ENCODE results near the gene TMC6. TPM values are rescaled to one million over a fixed set of nuclear protein-coding genes. Genes with fewer than 3 reads are reported as not detected.
A peak's percentile ranks its signal among the peaks of the same experiment; 100 is the strongest.

The TMC6 gene
- total and polyA plus RNA-seq, 2 of the 13 experiments (the other 11 are each of a cell fraction or from before 2014, with no cell fraction given) = 48.4 to 99.1 TPM

- ATAC-seq (no peak), FAIRE-seq (peak; percentile 23), DNase-seq (ENCODE audit: low spot score) (no peak)
- 39% methylated on average over 4 of the region's 4 CpGs for WGBS (ENCODE audit: low lambda C conversion rate)
- intact Hi-C loops (cut with micrococcal nuclease; ENCODE audit: unreplicated experiment) (loop anchor here (5.0 kb wide), 1 partner anchor 38 kb away; the partner anchor contains the start of gene SYNGR2), in situ Hi-C loops (cut with HindIII; ENCODE audit: extremely low pct_ligation_motif_present, low pct_unique_long_range_greater_than_20kb) (no loop called here)
- peaks cover 13 to 18% of the 10 kb centered on the region in 2 experiments; a peak in 4 of 5 replicates for H3K36me3 ChIP-seq (replicated peaks in 1 of 2; ENCODE audit: control insufficient read depth in 1 of 2, insufficient read depth in 2 of 2, low read length in 2 of 2)
- H3K4me1 ChIP-seq (ENCODE audit: insufficient read depth, low read length) = peaks cover 63% of the 10 kb centered on the region
- H3K79me2 ChIP-seq (ENCODE audit: insufficient read depth, low read length) = peaks cover 17% of the 10 kb centered on the region
- H3K27ac ChIP-seq (ENCODE audit: extremely low read length, insufficient read depth, low read length) = peak overlapping the region; percentile 51
- H4K20me1 ChIP-seq (ENCODE audit: insufficient read depth, low read length) = peaks cover 3% of the 10 kb centered on the region; the same call in 1 of the 2 replicates
- H3K9ac ChIP-seq (ENCODE audit: insufficient read depth, low read depth, low read length) = 0 out of 2 replicates have a peak overlapping the region, but pooled peaks have one; percentile 4
- H3K27me3 ChIP-seq (ENCODE audit: control insufficient read depth in 1 of 2, insufficient read depth in 2 of 2, low read length in 2 of 2) = no peaks in the 10 kb centered on the region
- peak overlapping the region; percentile 2 to 95 (median 67); a peak in 3 of 6 replicates for H3K4me3 ChIP-seq (replicated peaks in 1 of 3; ENCODE audit: insufficient read depth in 1 of 3, low read depth in 2 of 3, low read length in 3 of 3)
- no TSS peak for BruUV-seq (replicated peaks)
- no peaks in the 10 kb centered on the region for H3K9me3 ChIP-seq (ENCODE audit: low read length)
- no peak overlapping the region for H2AFZ ChIP-seq (ENCODE audit: low read length)
- POLR2A ChIA-PET = interaction anchor here (0.8 to 4.4 kb wide), 6 partner anchors 9 to 58 kb away, joined by 3 to 57 read pairs (median 10); partner anchors contain the start of genes AFMID and TK1
- CTCF ChIA-PET (ENCODE audit: low intra/inter-chr PET ratio, low total read pairs) = no interaction called here
- peak overlapping the region; percentile 90 for H3K4me2 ChIP-seq (ENCODE audit: low read depth, low read length)
- TF ChIP-seq, protein P1, sequence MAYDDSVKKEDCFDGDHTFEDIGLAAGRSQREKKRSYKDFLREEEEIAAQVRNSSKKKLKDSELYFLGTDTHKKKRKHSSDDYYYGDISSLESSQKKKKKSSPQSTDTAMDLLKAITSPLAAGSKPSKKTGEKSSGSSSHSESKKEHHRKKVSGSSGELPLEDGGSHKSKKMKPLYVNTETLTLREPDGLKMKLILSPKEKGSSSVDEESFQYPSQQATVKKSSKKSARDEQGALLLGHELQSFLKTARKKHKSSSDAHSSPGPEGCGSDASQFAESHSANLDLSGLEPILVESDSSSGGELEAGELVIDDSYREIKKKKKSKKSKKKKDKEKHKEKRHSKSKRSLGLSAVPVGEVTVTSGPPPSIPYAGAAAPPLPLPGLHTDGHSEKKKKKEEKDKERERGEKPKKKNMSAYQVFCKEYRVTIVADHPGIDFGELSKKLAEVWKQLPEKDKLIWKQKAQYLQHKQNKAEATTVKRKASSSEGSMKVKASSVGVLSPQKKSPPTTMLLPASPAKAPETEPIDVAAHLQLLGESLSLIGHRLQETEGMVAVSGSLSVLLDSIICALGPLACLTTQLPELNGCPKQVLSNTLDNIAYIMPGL (CRISPR knock-in tag; IDR thresholded peaks at IDR 0.05; ENCODE audit: borderline replicate concordance in 1 of 2, low read depth in 1 of 2) = no peak
- TF ChIP-seq DPF2 (CRISPR knock-in tag; IDR thresholded peaks at IDR 0.05; ENCODE audit: borderline replicate concordance, low read depth) (0 out of 2 replicates have a peak, but pooled peaks have one; percentile 21), NCOR1 (IDR thresholded peaks at IDR 0.05; ENCODE audit: borderline replicate concordance, low read length) (0 out of 2 replicates have a peak, but pooled peaks have one; percentile 14), ZNF101 (CRISPR knock-in tag; IDR thresholded peaks at IDR 0.05; ENCODE audit: borderline replicate concordance, low read depth) (no peak), DRAP1 (CRISPR knock-in tag; IDR thresholded peaks at IDR 0.05) (no peak), CBX1 (IDR thresholded peaks at IDR 0.05; ENCODE audit: low read depth) (no peak), ADNP (CRISPR knock-in tag; IDR thresholded peaks at IDR 0.05) (peak; percentile 82), CHD4 (IDR thresholded peaks at IDR 0.05; ENCODE audit: borderline replicate concordance, low read length) (peak; percentile 98), ZFP82 (CRISPR knock-in tag; IDR thresholded peaks at IDR 0.05; ENCODE audit: borderline replicate concordance) (no peak), RFX1 (IDR thresholded peaks at IDR 0.05) (no peak)
- TF ChIP-seq, protein P2, sequence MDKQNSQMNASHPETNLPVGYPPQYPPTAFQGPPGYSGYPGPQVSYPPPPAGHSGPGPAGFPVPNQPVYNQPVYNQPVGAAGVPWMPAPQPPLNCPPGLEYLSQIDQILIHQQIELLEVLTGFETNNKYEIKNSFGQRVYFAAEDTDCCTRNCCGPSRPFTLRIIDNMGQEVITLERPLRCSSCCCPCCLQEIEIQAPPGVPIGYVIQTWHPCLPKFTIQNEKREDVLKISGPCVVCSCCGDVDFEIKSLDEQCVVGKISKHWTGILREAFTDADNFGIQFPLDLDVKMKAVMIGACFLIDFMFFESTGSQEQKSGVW (CRISPR knock-in tag; IDR thresholded peaks at IDR 0.05; ENCODE audit: borderline replicate concordance) = no peak
- TF ChIP-seq, protein P3, sequence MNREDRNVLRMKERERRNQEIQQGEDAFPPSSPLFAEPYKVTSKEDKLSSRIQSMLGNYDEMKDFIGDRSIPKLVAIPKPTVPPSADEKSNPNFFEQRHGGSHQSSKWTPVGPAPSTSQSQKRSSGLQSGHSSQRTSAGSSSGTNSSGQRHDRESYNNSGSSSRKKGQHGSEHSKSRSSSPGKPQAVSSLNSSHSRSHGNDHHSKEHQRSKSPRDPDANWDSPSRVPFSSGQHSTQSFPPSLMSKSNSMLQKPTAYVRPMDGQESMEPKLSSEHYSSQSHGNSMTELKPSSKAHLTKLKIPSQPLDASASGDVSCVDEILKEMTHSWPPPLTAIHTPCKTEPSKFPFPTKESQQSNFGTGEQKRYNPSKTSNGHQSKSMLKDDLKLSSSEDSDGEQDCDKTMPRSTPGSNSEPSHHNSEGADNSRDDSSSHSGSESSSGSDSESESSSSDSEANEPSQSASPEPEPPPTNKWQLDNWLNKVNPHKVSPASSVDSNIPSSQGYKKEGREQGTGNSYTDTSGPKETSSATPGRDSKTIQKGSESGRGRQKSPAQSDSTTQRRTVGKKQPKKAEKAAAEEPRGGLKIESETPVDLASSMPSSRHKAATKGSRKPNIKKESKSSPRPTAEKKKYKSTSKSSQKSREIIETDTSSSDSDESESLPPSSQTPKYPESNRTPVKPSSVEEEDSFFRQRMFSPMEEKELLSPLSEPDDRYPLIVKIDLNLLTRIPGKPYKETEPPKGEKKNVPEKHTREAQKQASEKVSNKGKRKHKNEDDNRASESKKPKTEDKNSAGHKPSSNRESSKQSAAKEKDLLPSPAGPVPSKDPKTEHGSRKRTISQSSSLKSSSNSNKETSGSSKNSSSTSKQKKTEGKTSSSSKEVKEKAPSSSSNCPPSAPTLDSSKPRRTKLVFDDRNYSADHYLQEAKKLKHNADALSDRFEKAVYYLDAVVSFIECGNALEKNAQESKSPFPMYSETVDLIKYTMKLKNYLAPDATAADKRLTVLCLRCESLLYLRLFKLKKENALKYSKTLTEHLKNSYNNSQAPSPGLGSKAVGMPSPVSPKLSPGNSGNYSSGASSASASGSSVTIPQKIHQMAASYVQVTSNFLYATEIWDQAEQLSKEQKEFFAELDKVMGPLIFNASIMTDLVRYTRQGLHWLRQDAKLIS (CRISPR knock-in tag; IDR thresholded peaks at IDR 0.05) = no peak
- TF ChIP-seq, protein P4, sequence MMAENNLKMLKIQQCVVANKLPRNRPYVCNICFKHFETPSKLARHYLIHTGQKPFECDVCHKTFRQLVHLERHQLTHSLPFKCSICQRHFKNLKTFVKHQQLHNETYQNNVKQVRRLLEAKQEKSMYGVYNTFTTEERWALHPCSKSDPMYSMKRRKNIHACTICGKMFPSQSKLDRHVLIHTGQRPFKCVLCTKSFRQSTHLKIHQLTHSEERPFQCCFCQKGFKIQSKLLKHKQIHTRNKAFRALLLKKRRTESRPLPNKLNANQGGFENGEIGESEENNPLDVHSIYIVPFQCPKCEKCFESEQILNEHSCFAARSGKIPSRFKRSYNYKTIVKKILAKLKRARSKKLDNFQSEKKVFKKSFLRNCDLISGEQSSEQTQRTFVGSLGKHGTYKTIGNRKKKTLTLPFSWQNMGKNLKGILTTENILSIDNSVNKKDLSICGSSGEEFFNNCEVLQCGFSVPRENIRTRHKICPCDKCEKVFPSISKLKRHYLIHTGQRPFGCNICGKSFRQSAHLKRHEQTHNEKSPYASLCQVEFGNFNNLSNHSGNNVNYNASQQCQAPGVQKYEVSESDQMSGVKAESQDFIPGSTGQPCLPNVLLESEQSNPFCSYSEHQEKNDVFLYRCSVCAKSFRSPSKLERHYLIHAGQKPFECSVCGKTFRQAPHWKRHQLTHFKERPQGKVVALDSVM (CRISPR knock-in tag; IDR thresholded peaks at IDR 0.05) = no peak
These were observed 965 bp upstream of the TMC6 start for GRCh38 chr17:78129351-78130089.

Data from HepG2 (cell line).